GM23338 (cell line): ENCODE results near the gene MAPK9. TPM values are rescaled to one million over a fixed set of nuclear protein-coding genes. Genes with fewer than 3 reads are reported as not detected.

ENCODE experiments used
- ATAC-seq: fragments of 200-7000 bp; cut with Tn5 transposase; 3 replicates; pipeline ENCODE4 v1.9.1; 2020
- DNase-seq: peaks from one replicate; pipeline ENCODE4 v3.0.0-alpha.2; 2015; ENCODE audit warnings: low spot score
- H2AFZ ChIP-seq: fragments of 200-600 bp; sonication (generic); 2 replicates; pipeline ENCODE4 v1.8.0; 2016; ENCODE audit warnings: antibody characterized with exemption, mild to moderate bottlenecking, moderate library complexity
- H3F3A ChIP-seq: fragments of 200-600 bp; sonication (generic); replicated peaks from 2 replicates; pipeline ENCODE4 v1.8.0; 2017; ENCODE audit warnings: antibody characterized with exemption, mixed run types, low read depth
- H3K27ac ChIP-seq: fragments of 200-600 bp; sonication (generic); 2 replicates; pipeline ENCODE4 v1.6.1; 2016; ENCODE audit warnings: low read depth
- H3K27me3 ChIP-seq: fragments of 200-600 bp; sonication (generic); 2 replicates; pipeline ENCODE4 v1.8.0; 2016; ENCODE audit warnings: mild to moderate bottlenecking, mixed run types, moderate library complexity; ENCODE audit not compliant: insufficient read depth
- H3K36me3 ChIP-seq: fragments of 200-600 bp; sonication (generic); 2 replicates; pipeline ENCODE4 v1.8.0; 2016; ENCODE audit warnings: mild to moderate bottlenecking; ENCODE audit not compliant: insufficient read depth
- H3K4me1 ChIP-seq: fragments of 200-600 bp; sonication (generic); 2 replicates; pipeline ENCODE4 v1.8.0; 2016; ENCODE audit warnings: mild to moderate bottlenecking, moderate library complexity; ENCODE audit not compliant: insufficient read depth
- H3K4me2 ChIP-seq: fragments of 200-600 bp; sonication (generic); 2 replicates; pipeline ENCODE4 v1.7.1; 2017; ENCODE audit warnings: mixed run types
- H3K4me3 ChIP-seq: fragments of 200-600 bp; sonication (generic); 2 replicates; pipeline ENCODE4 v1.6.1; 2016; ENCODE audit warnings: mixed run types
- H3K79me2 ChIP-seq: fragments of 200-600 bp; sonication (generic); replicated peaks from 2 replicates; pipeline ENCODE4 v1.8.0; 2017; ENCODE audit warnings: mild to moderate bottlenecking; ENCODE audit not compliant: insufficient read depth
- H3K9me2 ChIP-seq: fragments of 200-600 bp; sonication (generic); 2 replicates; pipeline ENCODE4 v1.8.0; 2017; ENCODE audit not compliant: insufficient read depth
- H4K20me1 ChIP-seq: fragments of 200-600 bp; sonication (generic); replicated peaks from 2 replicates; pipeline ENCODE4 v1.8.0; 2017; ENCODE audit warnings: mild to moderate bottlenecking; ENCODE audit not compliant: insufficient read depth
- H3K27ac Mint-ChIP-seq: 2 replicates; pipeline ENCODE4 v1.8.0; 2020; ENCODE audit warnings: inconsistent platforms, mild to moderate bottlenecking, moderate library complexity, mixed read lengths
- H3K27me3 Mint-ChIP-seq: 3 replicates; pipeline ENCODE4 v1.8.0; 2022; ENCODE audit warnings: low read depth, mild to moderate bottlenecking, moderate library complexity, mixed read lengths, inconsistent platforms; ENCODE audit not compliant: insufficient read depth, poor library complexity
- H3K36me3 Mint-ChIP-seq: 3 replicates; pipeline ENCODE4 v1.8.0; 2021; ENCODE audit warnings: low read depth, mild to moderate bottlenecking, inconsistent platforms, moderate library complexity, mixed read lengths
- H3K4me1 Mint-ChIP-seq: 3 replicates; pipeline ENCODE4 v1.8.0; 2020; ENCODE audit warnings: mild to moderate bottlenecking, inconsistent platforms, mixed read lengths
- H3K4me3 Mint-ChIP-seq: 3 replicates; pipeline ENCODE4 v1.8.0; 2021; ENCODE audit warnings: moderate library complexity, mild to moderate bottlenecking, inconsistent platforms, mixed read lengths
- H3K9me3 Mint-ChIP-seq: 3 replicates; pipeline ENCODE4 v1.8.0; 2020; ENCODE audit warnings: moderate library complexity, mild to moderate bottlenecking, inconsistent platforms, mixed read lengths
- CREB1 ChIP-seq: fragments of 250-450 bp; sonication (Bioruptor Pico); IDR thresholded peaks from 2 replicates; pipeline ENCODE4 v1.5.0; 2020; ENCODE audit warnings: low read depth, mild to moderate bottlenecking, moderate library complexity
- ETS1 ChIP-seq: IDR thresholded peaks from 2 replicates; pipeline ENCODE4 v1.6.1; 2016; ENCODE audit warnings: antibody characterized with exemption
- EZH2 ChIP-seq: fragments of 200-600 bp; sonication (generic); IDR thresholded peaks from one replicate; pipeline ENCODE4 v1.8.0; 2017; ENCODE audit warnings: antibody characterized with exemption, mild to moderate bottlenecking, low read depth; ENCODE audit not compliant: unreplicated experiment
- JUNB ChIP-seq: IDR thresholded peaks from one replicate; pipeline ENCODE4 v1.6.1; 2016; ENCODE audit warnings: antibody characterized with exemption; ENCODE audit not compliant: unreplicated experiment
- POLR2AphosphoS5 ChIP-seq: IDR thresholded peaks from 2 replicates; pipeline ENCODE4 v1.6.1; 2016; ENCODE audit warnings: antibody characterized with exemption, low read depth
- ZNF114 ChIP-seq: fragments of 250-450 bp; sonication (Bioruptor Pico); IDR thresholded peaks from 2 replicates; pipeline ENCODE4 v1.5.0; 2020; ENCODE audit warnings: mild to moderate bottlenecking, moderate library complexity
- ZNF331 ChIP-seq: fragments of 250-450 bp; sonication (Bioruptor Pico); IDR thresholded peaks from 2 replicates; pipeline ENCODE4 v1.5.0; 2020; ENCODE audit warnings: low read depth, mild to moderate bottlenecking, moderate library complexity
- ZNF462 ChIP-seq: fragments of 250-450 bp; sonication (Bioruptor Pico); IDR thresholded peaks from 2 replicates; pipeline ENCODE4 v1.5.0; 2020; ENCODE audit warnings: mild to moderate bottlenecking, moderate library complexity
- polyA plus RNA-seq: library from polyadenylated mRNA; unstranded; fragments of >200 nt; fragmentation: Nextera tagmentation; extraction: Ambion mirVana; gene quantifications from 2 replicates; pipeline ENCODE4 v1.2.1, GENCODE V29; 2016
- total RNA-seq: library from RNA; depleted of rRNA; stranded (reverse); fragments of >200 nt; shearing (Covaris generic); gene quantifications from 2 replicates; pipeline ENCODE4 v1.2.3, GENCODE V29; 2014
- TF ChIP-seq, protein P1 (sequence below), 2 experiments: fragments of 200-600 bp in 1 of 2; sonication (generic) in 1 of 2; conservative IDR thresholded peaks; 2 replicates each; pipeline versions ENCODE4 v1.5.1 to v1.6.1; 2016 to 2017; ENCODE audit warnings: antibody characterized with exemption in 2 of 2, low read depth in 2 of 2, mild to moderate bottlenecking in 2 of 2, moderate library complexity in 1 of 2

Gene MAPK9
- total and polyA plus RNA-seq, 2 experiments from 2014 or later, result 16.8 to 37.0 TPM

DNA sequence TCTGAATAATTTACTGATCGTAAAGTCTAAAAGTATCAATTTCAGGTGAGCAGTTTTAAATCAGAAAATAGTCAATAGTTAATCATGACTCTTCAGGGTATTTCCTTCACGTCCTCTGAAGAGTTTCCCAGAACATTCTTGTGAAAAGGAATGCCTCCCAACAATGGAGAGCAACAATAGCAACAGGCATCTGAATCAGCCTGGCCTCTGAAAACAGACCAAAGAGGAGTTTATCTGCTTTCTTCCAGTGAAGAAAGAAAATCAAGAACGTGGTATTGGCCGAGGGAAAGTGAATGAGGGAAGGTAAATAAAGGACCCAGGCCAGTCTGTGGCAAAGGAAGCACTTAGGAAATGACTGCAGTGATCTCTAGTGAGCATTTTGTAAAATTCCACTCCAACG is 56.8 kb downstream of the MAPK9 start:
- Mint-ChIP-seq H3K27ac (0 out of 2 replicates have a peak overlapping the region, but pooled peaks have one; percentile 27), H3K4me1 (peaks cover 6% of the 10 kb centered on the region; the same call in 1 of the 3 replicates), H3K36me3 (peaks cover 43% of the 10 kb centered on the region), H3K9me3 (no peaks in the 10 kb centered on the region; the same call in 2 of the 3 replicates), H3K27me3 (no peaks in the 10 kb centered on the region), H3K4me3 (no peak overlapping the region)
- DNase-seq (peak; percentile 52), ATAC-seq (peak; percentile 82)
- Histone ChIP-seq H3K4me3 (no peak overlapping the region), H3K9me2 (no peaks in the 10 kb centered on the region), H2AFZ (no peak overlapping the region), H3F3A (no peaks in the 10 kb centered on the region), H3K27ac (peak overlapping the region; percentile 28; the same call in 1 of the 2 replicates), H3K4me2 (no peak overlapping the region), H3K27me3 (no peaks in the 10 kb centered on the region), H4K20me1 (no peaks in the 10 kb centered on the region), H3K36me3 (peaks cover 7% of the 10 kb centered on the region; the same call in 1 of the 2 replicates), H3K4me1 (no peaks in the 10 kb centered on the region), H3K79me2 (no peaks in the 10 kb centered on the region)
- TF ChIP-seq ZNF331 (CRISPR knock-in tag), result no peak
- no peak for TF ChIP-seq ZNF462 (CRISPR knock-in tag)
- TF ChIP-seq JUNB, result no peak
- no peak for TF ChIP-seq CREB1 (CRISPR knock-in tag)
- TF ChIP-seq, protein P1, sequence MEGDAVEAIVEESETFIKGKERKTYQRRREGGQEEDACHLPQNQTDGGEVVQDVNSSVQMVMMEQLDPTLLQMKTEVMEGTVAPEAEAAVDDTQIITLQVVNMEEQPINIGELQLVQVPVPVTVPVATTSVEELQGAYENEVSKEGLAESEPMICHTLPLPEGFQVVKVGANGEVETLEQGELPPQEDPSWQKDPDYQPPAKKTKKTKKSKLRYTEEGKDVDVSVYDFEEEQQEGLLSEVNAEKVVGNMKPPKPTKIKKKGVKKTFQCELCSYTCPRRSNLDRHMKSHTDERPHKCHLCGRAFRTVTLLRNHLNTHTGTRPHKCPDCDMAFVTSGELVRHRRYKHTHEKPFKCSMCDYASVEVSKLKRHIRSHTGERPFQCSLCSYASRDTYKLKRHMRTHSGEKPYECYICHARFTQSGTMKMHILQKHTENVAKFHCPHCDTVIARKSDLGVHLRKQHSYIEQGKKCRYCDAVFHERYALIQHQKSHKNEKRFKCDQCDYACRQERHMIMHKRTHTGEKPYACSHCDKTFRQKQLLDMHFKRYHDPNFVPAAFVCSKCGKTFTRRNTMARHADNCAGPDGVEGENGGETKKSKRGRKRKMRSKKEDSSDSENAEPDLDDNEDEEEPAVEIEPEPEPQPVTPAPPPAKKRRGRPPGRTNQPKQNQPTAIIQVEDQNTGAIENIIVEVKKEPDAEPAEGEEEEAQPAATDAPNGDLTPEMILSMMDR (conservative IDR thresholded peaks at IDR 0.05; ENCODE audit: low read depth in 2 of 2), result no peak
- no peak for TF ChIP-seq ZNF114 (CRISPR knock-in tag)
- TF ChIP-seq EZH2, result no peak
- TF ChIP-seq POLR2AphosphoS5, result no peak
- TF ChIP-seq ETS1, result no peak
